GM19463 (cell line): ENCODE results near the gene CDKN2AIP.
"Not testable (repeated sequence)": the region's sequence is repeated elsewhere in the genome, so short reads cannot be mapped to it uniquely, and the experiment has no call there.

Experiments used
- ATAC-seq: cut with Tn5 transposase; IDR thresholded peaks from one replicate; pipeline ENCODE4 v1.9.1; 2021; ENCODE audit warnings: mild to moderate bottlenecking, moderate library complexity; ENCODE audit not compliant: unreplicated experiment

The CDKN2AIP gene

DNA sequence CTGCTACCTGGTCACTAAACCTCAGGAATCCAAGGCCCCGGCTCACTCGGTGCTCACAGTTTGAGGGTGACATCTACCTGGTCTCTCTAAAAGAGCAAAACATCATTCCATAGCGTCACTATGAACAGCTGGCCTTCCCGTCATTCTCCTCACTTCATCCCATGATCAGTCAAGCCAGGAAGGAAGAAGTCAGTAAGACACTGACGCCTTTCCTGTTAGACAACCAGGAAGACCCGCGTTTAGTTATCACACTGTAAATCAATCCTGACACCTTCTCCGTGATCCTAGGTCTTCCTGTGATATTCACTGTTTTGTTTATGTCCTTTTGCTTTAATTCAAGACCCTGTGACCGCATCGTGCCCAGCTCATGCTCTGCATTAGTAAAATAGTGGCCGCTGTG is 31.6 kb upstream of the CDKN2AIP start:
- ATAC-seq = no peak

DNA sequence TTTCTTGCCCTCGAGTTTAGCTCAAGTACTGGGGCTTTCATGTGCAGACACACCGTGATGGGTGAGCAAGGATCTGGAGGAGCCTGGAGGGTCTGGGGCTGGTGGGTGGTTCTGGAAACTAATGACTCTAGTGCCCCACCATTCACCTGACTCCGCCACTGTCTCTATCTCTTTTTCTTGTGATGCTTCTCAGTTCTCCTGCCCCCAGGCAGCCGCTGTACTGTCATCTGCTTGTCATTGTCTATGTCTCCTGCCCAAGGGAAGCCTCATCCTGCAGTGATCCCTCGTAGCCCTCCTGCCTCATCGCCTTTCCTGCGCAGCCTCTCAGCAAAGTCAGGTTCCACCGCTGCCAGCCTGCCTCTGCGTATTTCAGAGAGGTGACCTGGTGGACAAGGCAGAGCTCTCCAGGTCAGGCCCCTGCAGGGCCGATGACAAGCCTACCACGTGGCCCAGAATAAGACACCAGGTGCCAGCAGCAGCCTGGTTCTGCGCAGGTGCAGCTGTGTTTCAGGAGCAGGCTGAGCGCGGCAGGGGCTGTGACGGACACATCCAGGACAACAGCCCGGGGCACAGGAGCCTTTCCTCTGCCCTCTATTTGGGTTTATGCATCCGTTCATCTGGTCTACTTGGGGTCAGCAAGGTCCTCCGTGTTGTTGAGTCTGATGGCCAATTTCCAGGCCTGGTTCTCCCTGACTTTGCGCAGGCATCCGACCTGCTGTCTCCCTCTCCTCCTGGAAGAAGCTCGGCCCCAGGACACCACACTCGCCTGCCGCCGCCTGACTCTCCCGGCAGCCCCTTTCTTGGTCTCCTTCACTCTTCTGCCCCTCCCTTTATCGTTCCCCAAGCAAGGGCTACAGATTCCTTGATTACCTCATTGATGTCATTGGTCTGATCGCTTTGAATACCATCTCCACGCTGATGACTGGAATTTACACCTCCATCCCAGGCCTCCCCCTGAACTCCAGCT is 30.9 kb upstream of the CDKN2AIP start:
- ATAC-seq = no peak

DNA sequence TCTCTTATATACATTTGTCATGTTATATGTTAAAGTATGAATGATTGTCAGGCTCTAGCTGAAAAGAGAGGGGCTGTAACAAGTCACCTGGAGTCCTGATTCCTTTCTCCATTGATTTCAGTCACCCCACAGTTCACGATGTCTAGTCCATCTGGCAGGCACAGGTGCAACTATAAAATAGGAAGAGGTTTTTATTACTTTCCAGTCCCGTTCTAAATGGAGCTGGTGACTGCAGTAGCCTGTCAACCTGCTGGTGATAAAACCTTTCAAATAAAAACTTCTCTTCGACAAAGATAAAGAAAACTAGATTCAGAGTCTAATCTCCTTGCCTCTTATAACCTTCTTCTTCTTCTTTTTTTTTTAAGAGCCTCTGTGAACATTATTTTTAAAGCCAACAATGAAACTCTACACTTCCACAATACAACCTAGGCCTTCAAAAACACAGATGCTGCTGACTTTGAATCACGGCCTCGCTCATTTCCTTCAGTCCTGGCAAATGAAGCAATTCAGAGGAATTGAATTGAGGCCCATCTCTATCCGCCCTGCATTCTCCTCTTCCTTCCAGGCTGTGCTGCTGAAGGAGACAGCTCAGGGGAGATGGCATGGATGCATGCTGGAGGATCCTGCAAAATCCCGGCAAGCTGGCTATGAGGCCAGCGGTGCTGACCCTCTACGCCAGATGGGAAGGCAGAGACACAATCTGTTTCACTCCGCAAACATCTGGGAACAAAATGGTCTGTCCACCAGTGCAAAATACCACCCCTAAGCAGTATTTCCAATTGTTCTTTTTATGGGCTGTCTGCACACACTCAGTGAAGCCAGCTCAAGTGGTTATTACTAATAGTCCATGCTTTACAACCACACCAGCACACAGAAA is 27.3 kb upstream of the CDKN2AIP start:
- ATAC-seq = no peak

DNA sequence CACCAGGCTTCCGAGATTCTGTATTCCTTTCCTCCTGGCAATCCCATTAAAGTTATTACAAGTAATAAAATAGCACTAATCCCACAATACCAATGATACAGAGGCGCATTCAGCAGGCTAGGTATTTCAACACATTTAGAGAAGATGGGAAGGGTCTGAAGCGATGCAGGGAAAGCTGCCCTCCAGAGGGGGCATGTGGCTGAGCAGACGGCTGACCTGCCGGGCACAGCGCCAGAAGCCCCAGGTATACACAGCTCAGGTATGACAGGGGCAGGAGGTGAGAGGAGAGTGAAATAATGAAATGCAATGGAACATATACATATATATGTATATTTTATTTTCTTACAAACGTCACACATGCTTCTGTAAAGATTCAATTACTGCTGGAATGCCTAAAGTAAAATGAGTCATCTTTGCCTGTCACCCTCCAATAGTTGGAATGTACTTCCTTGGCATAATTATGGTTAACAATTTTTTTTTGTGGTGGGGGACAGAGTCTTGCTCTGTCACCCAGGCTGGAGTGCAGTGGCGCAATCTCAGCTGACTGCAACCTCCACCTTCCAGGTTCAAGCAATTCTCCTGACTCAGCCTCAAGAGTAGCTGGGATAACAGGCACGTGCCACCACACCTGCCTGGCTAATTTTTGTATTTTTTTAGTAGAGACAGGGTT is 21.3 kb upstream of the CDKN2AIP start:
- no peak for ATAC-seq

DNA sequence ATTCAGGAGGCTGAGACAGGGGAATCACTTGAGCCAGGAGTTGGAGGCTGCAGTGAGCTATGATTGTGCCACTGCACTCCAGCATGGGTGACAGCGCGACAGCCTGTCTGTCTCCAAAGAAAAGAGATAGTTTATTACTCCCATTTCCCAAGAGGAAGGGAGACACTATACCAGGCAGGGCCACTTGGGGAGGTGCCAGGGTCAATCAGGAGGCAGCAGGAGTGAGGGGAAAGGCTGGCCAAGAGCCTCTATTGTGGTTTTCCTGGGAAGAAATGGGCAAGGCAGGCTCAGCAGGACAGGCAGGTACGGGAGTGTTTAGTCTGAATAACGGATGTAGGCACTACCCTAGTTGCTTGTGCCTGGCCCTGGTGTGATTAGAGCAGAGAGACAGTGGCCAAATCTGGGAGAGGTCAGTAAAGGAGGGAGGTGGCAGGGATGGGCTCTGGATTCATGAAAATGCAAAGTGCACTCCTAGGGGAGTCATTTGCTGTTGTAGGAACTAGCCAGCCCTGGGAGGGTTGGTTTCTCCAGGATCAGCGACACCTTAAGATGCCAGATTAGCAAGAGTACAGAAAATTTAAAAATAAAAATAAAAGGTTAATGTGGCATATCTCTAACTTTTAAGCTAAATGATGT is 20.2 kb upstream of the CDKN2AIP start:
- no peak for ATAC-seq

DNA sequence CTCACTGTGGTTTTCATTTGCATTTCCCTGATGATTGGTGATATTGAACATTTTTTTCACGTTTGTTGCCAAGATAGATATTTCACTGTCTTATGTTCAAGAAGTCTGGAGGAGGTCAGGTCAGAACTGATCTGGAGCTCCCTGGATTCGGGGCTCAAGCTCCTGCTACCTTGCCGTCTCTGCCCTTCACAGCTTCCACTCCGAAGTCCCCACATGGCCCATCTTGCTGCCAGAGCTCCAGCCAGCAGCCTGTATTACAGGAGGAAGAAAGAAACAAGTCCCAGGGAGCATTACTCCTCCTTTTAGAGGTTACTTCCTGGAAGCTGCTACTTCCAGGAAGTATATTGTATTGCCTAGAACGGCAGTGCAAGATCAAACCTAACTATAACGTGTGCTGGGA is 17.9 kb upstream of the CDKN2AIP start:
- ATAC-seq = no peak

DNA sequence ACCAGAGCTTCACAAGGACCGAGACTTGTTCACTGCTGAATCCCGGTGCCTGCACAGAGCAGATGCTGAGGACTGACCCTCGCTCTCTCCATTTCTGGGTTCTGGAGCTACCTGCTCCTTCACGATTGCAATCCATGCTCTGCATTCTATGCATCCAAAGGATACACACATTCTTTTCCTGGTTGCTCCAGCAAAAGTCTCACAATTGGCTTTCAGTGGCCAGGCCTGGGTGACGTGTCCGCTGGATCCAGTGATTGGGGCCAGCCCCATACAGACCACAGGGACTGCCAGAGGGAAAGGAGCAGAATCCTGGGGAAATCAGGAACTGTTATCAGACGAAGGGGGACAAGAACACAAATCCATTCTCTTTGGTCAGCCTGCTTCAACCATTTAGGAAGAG is 14.9 kb upstream of the CDKN2AIP start:
- no peak for ATAC-seq

DNA sequence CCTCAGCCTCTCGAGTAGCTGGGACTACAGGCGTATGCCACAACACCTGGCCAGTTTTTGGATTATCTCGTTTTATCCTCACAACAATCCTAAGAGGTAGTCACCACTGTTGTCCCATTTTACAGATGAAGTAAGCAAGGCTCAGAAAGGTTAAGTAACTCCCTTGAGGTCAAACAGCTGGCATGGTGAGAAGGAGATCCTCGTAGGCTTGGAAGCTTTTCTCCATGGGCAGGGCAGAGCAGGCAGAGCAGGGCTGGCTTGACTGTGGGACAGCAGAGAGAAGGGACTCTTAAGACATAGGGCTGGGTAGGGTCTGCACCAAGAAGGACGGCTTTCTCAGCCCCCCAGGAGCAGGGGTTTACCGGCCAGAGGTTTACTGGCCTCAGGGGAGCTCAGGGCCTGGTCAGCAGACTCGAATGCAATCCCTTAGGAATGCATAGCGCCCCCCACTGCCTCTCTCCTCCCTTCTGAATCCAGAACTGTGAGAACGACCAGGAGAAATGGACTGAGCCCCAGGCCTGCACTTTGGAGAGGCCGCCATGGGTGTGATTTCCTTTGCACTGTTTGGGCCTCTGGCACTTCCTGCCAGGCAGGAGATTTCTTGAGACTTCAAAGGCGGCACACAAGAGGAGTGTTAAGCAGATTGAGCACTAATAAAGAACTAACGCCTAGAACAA is 14.0 kb upstream of the CDKN2AIP start:
- ATAC-seq = no peak

DNA sequence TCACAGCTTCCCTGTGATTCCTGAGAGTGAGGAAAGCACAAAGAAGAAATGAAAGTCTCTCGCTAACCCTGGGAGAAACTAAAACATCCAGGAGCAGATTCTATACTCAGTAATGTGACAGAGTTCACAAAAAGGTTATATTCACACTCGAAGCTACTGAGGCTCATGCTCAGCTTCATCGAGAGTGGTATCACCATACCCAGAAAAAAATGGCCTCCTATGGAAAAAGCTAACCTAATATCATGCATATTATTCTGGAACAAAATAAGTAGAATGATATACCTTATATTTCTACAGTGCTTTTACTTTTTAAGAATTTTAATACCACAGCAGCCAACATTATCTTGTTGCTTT is 13.5 kb upstream of the CDKN2AIP start:
- ATAC-seq = no peak

DNA sequence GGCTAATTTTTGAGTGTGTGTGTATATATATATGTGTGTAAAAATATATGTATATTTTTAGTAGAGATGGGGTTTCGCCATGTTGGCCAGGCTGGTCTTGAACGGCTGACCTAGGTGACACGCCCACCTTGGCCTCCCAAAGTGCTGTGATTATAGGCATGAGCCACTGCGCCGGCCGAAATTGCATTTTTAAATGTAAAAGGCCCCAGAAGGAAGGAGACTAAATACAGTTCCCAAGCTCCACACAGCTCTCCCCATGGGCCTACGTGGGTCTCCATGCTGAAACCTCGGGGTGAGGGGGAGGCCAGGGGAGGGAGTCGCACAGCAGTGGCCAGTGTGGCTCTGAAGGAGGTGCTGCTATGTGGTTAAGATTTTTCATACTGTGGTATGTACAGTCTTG is 12.8 kb upstream of the CDKN2AIP start:
- ATAC-seq = no peak

DNA sequence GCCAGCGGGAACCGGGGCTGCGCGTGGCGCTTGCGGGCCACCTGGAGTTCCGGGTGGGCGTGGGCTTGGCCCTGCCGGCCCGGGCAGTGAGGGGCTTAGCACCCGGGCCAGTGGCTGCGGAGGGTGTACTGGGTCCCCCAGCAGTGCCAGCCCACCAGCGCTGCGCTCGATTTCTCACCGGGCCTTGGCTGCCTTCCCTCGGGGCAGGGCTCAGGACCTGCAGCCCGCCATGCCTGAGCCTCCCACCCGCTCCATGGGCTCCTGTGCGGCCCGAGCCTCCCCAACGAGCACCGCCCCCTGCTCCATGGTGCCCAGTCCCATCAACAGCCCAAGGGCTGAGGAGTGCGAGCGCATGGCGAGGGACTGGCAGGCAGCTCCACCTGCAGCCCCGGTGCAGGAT is 11.3 kb upstream of the CDKN2AIP start:
- ATAC-seq = not testable (repeated sequence)

DNA sequence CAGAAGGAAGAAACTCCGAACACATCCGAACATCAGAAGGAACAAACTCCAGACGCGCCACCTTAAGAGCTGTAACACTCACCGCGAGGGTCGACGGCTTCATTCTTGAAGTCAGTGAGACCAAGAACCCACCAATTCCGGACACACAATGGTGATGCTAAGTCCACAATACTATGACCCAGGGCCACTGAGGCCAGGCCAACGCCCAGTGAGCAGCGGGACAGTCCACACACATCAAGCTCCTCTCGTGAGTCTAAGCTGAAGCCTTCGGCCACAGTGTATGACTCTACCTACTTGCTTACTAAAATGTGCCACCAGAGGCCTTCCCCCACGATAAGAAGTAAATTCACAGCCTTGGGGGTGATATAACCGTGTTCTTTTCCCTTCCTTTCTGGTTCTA is 10.2 kb upstream of the CDKN2AIP start:
- no peak for ATAC-seq

DNA sequence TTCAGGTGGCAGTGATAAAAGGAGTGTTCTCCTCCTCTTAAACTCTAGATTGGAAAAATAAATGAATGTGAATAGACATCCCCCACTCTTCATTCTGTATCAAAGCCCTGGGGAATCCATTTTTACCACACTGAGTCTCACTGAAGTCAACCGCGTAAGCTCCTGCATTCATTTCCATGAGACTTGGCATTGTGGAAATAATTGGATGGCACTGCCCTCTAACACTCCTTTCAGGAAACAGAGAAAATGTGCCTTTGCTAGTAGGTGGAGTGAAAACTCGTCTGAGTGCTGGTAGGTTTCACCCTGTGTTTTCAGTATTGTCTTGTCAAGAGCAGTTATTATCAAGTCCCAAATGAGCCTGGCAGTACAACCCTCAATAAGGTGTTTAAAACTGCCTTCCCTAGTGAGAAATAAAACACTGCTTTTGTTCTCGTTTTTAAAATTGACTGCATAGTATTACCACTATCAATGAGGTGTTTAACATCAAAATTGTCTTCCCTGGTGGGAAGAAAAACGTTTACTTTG is 9.7 kb upstream of the CDKN2AIP start:
- ATAC-seq = no peak

DNA sequence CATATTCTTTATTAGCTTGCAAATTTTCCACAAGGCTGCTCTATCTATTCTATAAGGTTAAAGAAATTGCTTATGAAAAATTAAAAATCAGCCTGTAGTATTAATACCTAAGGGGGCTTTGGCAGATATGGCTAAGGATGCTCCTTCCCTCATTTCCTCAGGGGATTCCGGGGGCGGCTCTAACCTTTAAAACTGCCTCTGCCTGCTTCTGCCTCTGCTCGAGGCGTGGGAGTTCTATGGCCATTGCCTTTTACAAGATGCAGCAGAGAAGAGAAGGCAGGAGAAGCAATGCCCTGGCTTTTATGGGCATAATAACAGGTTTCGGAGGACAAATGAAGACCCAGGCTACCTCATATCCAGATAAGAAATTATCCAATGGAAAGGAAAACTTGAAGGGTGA is 8.6 kb upstream of the CDKN2AIP start:
- no peak for ATAC-seq

DNA sequence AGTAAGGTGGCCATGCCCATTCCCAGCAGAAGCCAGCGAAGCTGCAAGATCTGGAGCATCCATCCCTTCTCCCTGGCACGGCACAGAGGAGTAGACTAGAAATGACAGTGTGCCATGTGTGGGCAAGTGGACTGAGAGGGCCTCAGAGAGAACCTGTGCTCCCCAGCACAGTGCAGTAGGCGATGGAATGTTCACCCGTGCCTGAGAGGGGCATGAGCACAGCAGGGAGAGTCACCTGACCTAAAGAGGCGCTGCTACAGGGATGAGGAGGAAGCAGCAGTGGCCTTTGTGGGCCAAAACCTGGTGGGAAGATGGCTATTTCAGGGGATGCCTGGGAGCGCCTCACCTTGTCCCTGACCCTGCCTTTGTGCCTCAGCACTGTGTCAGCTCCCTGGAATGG is 8.0 kb upstream of the CDKN2AIP start:
- no peak for ATAC-seq

DNA sequence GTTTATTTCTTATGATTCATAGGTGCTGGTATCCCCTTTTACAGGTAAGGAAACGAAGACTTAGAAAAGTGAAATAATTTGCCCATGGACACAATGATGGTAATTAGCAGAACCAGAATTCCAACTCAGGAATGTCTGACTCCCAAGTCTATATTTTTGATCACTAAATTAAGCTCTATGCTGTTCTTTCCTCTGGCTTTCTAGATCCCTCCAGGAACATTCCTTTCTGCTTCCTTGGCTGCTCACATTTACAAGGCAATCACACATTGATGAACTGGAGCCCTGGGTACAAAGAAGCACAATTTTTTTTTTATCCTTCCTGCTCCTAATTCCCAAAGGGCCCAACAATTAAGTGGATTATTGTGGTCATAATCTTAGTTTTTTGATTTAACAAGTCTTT is 7.0 kb upstream of the CDKN2AIP start:
- no peak for ATAC-seq

DNA sequence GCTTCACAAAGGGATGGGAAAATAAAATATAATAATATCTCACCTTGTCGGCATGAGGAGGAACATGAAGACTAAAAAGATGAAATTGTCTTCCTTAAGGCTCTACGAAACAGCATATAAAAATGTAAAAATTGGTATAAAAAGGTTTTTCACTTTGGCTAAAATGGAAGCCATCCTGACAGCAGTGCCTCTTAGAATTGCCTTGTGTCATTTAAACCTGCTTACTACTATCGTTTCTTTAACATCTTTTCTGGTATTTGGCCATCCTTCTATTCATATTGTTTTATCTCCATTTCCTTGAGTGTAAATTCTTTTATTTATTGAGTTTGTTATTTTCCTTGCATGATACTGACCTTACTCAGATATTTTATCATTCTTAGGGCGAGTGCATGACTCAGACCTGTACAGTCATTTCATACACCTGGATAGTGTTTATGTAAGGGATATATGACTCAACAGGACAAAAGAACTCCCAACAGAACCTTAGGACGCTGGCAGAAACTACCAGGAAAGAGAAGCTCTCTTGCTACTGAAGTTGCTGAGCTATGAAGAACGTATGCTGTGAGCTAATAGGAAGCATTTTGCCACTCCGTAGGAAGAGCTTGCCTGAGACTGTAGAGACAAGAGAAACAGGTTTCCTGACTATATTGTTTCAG is 5.8 kb upstream of the CDKN2AIP start:
- no peak for ATAC-seq

DNA sequence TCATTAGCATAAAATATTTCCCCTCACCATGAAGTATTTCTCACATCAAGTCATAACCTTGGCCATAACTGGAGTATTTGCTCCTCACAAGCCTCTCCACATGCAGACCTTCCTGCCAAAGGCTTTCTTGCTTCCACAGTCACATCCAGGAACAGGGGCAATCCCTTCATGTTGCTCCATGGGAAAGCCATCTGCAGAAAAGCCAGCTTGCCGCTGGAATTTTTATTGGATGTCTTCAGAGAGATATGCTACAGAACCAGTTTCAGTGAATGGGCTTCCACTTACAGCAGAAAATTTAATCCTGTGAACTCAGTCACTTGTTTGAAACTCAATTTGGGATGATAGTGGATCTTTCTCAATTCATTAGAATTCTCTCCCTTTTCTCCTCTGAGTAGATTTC is 3.2 kb upstream of the CDKN2AIP start:
- ATAC-seq = no peak

DNA sequence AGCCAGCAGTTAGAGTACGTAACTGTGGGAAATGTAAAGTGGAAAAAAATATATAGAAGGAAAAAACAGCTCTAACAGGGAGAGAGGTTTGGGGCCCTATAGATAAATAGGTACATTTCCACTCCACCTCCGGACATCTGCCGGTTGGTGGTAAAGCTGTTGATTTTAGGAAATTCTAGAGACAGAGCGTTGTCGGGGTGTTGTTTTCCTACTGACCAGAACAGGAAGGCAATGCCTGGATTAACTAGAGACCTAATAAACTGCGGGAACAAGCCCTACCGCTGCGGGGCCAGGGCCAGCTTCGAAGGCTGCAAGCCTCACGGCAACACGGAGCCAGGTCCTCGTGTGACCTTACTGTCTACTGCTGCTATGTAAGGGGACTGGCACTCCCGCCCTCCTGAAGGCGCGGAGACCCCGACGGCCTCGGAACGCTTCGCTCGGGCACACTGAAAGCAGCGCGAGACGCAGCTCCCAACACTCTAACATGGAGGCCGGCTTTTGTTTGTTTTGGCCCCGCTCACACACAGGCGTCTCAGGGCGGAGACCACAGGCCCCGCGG is 702 bp upstream of the CDKN2AIP start:
- ATAC-seq = no peak

DNA sequence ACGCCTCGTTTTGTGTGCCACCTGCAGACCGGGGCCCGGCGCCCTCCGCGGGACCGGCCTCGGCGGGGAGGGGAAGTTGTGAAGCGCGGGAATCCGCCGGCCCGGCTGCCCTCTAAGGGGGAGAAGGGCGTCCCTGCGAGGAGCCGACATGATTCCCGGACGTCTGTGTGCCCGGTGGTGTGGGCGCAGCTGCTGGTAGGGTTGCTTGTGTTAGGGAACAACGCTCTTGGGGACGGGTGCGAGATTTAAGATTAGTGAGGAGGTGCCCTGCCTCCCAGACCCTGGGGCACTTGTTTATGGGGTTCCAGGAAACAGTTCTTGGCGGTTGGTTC is 627 bp downstream of the CDKN2AIP start:
- ATAC-seq = no peak
